Erythroblast (primary cell): ENCODE measurements around the gene C12orf54.

Experiments
- GATA1 ChIP-seq: IDR thresholded peaks from 2 replicates; pipeline ENCODE4 v1.6.1; 2011; ENCODE audit warnings: low read depth, mild to moderate bottlenecking, control low read depth, low read length, moderate library complexity
- POLR2A ChIP-seq: IDR thresholded peaks from 2 replicates; pipeline ENCODE4 v1.6.1; 2011; ENCODE audit warnings: mild to moderate bottlenecking, low read length

- TF ChIP-seq POLR2A (no peak), GATA1 (no peak)
These were observed 27.6 kb upstream of the C12orf54 start for GRCh38 chr12:48454667-48455066.
